Measurements from ENCODE around the gene SLC37A2.

The SLC37A2 gene

GRCh38 chr11:125069796-125070195 lies 6.7 kb downstream of the SLC37A2 start:
- no peak for DNase-seq (ENCODE audit: low read depth)
- H3K4me3 ChIP-seq (ENCODE audit: control insufficient read depth, low read depth, low read length) = no peak overlapping the region
- TF ChIP-seq CTCF (conservative IDR thresholded peaks at IDR 0.05; ENCODE audit: control insufficient read depth, insufficient read depth, low read depth, low read length) = no peak

- DNase-seq (ENCODE audit: low read depth) = peak; percentile 83
- no peak for TF ChIP-seq CTCF (conservative IDR thresholded peaks at IDR 0.05; ENCODE audit: control insufficient read depth, insufficient read depth, low read depth, low read length)
- no peak overlapping the region for H3K4me3 ChIP-seq (ENCODE audit: control insufficient read depth, low read depth, low read length)
Measured at GRCh38 chr11:125070699-125071254, 7.7 kb downstream of the SLC37A2 start.

GRCh38 chr11:125071435-125071834 lies 8.3 kb downstream of the SLC37A2 start:
- no peak overlapping the region for H3K4me3 ChIP-seq (ENCODE audit: control insufficient read depth, low read depth, low read length)
- no peak for TF ChIP-seq CTCF (conservative IDR thresholded peaks at IDR 0.05; ENCODE audit: control insufficient read depth, insufficient read depth, low read depth, low read length)
- DNase-seq (ENCODE audit: low read depth) = no peak

GRCh38 chr11:125071846-125072217 lies 8.7 kb downstream of the SLC37A2 start:
- no peak for DNase-seq (ENCODE audit: low read depth)
- no peak for TF ChIP-seq CTCF (conservative IDR thresholded peaks at IDR 0.05; ENCODE audit: control insufficient read depth, insufficient read depth, low read depth, low read length)
- H3K4me3 ChIP-seq (ENCODE audit: control insufficient read depth, low read depth, low read length) = no peak overlapping the region

- TF ChIP-seq CTCF (conservative IDR thresholded peaks at IDR 0.05; ENCODE audit: control insufficient read depth, insufficient read depth, low read depth, low read length) = no peak
- H3K4me3 ChIP-seq (ENCODE audit: control insufficient read depth, low read depth, low read length) = no peak overlapping the region
- DNase-seq (ENCODE audit: low read depth) = no peak
Measured at GRCh38 chr11:125072218-125072960, 9.3 kb downstream of the SLC37A2 start.

- no peak for DNase-seq (ENCODE audit: low read depth)
- H3K4me3 ChIP-seq (ENCODE audit: control insufficient read depth, low read depth, low read length) = no peak overlapping the region
- TF ChIP-seq CTCF (conservative IDR thresholded peaks at IDR 0.05; ENCODE audit: control insufficient read depth, insufficient read depth, low read depth, low read length) = no peak
Measured at GRCh38 chr11:125072961-125073590, 10.0 kb downstream of the SLC37A2 start.
